GM12872 (cell line): ENCODE measurements around the gene TTC4.

Experiments used
- TF ChIP-seq, protein P1 (sequence below): IDR thresholded peaks from 3 replicates; pipeline ENCODE4 v1.5.1; 2011; ENCODE audit warnings: low read depth, mild to moderate bottlenecking, low read length, moderate library complexity; ENCODE audit not compliant: insufficient read depth

The TTC4 gene

DNA sequence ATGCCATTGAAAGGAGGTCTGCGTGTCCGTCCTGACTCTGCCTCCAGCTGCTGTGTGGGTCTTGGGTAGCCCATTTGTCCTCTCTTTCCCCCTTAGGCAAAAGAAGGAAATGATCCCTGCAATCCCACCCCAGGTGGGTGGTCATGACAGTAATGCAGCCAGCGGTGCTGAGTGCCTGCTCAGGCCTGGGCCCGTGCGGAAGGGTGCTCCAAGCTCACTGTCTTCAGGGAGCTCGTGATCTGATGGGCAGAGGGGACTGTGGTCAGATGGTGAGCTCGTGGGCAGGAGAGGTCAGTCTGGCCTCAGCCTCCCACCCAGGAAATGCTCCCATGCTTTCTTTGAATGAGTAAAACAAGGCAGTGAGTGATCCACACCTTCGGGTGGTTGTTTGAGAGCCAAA, 35.3 kb upstream of the TTC4 start:
- TF ChIP-seq, protein P1, sequence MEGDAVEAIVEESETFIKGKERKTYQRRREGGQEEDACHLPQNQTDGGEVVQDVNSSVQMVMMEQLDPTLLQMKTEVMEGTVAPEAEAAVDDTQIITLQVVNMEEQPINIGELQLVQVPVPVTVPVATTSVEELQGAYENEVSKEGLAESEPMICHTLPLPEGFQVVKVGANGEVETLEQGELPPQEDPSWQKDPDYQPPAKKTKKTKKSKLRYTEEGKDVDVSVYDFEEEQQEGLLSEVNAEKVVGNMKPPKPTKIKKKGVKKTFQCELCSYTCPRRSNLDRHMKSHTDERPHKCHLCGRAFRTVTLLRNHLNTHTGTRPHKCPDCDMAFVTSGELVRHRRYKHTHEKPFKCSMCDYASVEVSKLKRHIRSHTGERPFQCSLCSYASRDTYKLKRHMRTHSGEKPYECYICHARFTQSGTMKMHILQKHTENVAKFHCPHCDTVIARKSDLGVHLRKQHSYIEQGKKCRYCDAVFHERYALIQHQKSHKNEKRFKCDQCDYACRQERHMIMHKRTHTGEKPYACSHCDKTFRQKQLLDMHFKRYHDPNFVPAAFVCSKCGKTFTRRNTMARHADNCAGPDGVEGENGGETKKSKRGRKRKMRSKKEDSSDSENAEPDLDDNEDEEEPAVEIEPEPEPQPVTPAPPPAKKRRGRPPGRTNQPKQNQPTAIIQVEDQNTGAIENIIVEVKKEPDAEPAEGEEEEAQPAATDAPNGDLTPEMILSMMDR = no peak

DNA sequence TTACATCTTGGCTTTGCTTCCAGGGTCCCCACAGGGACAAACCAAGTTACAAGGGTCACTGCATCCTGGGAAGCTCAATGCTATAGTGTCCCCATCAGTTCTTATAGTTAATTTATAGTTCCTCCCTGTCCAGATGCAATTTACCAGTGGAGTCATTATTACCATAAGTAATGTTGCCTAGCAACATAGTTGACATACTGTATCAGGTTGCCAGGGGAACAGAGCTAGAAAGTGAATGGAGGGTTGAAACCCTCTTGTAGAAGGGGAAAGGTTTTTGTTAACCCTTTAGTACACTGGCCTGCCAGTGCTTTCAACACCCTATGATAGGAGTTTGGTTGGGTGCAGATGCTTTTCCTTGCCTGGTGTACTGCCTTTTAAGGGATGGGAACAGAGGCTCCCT, 34.3 kb upstream of the TTC4 start:
- TF ChIP-seq, protein P1 = no peak

DNA sequence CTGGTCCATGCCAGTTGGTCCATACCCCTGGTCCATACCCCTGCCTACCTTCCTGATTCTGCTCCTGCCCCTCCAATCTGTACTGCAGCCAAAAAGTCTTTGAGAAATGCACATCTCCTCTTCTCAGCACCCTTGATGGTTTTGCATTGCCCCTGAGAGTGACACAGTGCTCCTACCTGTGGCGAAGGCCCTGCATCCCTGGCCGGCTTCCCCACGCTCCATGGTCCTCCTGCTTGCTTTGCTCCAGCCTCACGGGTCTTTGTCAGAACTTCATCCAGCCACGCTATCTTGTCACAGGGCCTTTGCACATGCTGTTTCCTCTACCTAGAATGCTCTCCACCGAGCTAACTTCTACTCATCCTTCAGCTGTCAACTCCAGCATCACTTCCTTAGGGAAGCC, 32.2 kb upstream of the TTC4 start:
- TF ChIP-seq, protein P1 = no peak

DNA sequence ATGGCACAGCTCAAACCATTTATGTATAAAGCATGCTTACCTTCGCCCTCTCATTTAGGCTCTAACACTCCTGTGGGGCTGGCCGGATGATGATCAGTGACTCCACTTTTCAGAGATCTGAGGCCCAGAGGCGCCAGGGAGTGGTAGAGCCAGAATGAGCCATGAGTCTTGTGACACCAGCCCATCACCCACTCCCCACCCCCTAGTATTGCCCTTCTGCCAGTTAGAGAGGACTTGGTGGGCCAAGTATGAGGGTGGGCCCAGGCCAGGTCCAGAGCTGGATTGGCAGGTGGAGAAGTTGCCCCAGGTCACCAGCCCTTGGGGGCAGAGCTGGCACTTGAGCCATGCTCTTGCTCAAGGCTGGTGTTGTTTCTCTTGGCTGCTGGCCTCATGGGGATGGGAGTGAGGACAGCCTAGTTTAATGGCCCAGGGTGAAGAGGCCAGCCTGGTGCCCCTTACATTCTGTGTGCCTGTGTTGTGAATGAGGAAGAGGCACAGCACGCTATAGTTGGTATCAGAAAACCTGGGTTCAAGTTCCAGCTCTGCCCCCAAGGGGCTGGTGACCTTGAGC, 30.2 kb upstream of the TTC4 start:
- TF ChIP-seq, protein P1 = no peak

DNA sequence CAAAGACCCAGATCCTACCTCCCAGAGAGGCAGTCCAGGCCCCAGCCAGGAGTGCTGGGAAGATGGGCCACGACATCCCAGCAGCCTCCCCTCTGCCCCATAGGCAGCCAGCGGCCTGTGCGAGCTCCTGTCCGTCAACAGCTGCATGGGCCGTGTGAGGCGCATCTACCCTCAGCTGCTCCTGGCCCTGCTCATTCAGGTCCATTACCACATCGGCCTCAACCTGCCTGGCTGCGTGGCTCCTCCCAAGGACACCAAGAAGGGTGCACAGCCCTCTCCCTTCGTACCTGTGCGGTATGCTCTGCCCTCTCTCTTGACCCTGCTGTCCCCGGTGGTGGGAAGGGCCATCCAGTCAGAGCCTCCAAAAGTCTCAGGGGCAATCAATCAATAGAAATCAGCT, 29.5 kb upstream of the TTC4 start:
- TF ChIP-seq, protein P1 = no peak

DNA sequence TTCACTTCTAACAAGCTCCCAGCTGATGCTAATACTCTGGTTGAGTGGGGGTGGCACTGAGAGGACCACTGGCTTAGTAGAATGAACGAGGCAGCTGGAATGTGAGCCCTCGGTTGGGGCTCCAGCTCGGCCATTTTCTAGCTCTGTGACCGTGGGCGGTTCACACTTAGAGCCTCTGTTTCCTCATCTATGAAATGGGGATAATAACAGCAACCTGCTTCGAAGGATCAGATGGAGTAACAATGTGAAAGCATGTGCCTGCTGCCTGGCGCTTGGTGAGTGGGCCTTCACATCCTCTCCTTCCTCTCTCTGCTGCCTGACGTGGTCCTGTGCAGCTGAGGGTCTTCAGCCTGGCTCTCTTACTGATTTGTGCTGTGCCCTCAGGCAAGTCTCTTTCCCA, 20.9 kb upstream of the TTC4 start:
- TF ChIP-seq, protein P1 = no peak

DNA sequence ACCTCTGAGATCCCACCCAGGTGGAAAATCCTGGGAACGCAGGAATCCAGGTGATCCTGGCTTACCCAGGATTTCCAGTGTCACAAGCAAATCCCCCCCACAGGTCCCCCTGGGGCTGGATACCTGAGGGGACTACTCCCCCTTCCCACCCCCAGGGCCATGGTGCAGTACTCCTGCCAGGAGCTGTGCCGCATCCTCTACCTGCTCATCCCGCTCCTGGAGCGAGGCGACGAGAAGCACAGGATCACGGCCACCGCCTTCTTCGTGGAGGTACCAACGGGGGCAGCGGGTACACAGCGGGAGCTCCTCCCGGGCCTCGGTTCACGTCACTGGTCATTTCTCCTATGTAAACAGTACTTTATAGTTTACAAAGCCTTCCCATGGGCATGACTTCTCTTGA, 20.4 kb upstream of the TTC4 start:
- TF ChIP-seq, protein P1 = no peak
